Activated T-cell treated with anti-CD3 and anti-CD28 coated beads, Interleukin-2, amount 50 U/mL, for 24 hours (primary cell): ENCODE data around the gene WRAP53.

Experiments used
- DNase-seq: peaks from one replicate; pipeline ENCODE4 v3.0.0-alpha.2; 2020
- H3K27ac Mint-ChIP-seq: 2 replicates; pipeline ENCODE4 v1.8.0; 2020; ENCODE audit warnings: mild to moderate bottlenecking, mixed read lengths
- H3K27me3 Mint-ChIP-seq: 2 replicates; pipeline ENCODE4 v1.8.0; 2020; ENCODE audit warnings: mixed read lengths
- H3K36me3 Mint-ChIP-seq: 2 replicates; pipeline ENCODE4 v1.8.0; 2020; ENCODE audit warnings: low read depth, mixed read lengths
- H3K4me1 Mint-ChIP-seq: 2 replicates; pipeline ENCODE4 v1.8.0; 2020; ENCODE audit warnings: low read depth, mixed read lengths
- H3K4me3 Mint-ChIP-seq: 2 replicates; pipeline ENCODE4 v1.8.0; 2020; ENCODE audit warnings: mild to moderate bottlenecking, moderate library complexity, mixed read lengths
- H3K9me3 Mint-ChIP-seq: 2 replicates; pipeline ENCODE4 v1.8.0; 2020; ENCODE audit warnings: mixed read lengths

WRAP53 gene

DNA sequence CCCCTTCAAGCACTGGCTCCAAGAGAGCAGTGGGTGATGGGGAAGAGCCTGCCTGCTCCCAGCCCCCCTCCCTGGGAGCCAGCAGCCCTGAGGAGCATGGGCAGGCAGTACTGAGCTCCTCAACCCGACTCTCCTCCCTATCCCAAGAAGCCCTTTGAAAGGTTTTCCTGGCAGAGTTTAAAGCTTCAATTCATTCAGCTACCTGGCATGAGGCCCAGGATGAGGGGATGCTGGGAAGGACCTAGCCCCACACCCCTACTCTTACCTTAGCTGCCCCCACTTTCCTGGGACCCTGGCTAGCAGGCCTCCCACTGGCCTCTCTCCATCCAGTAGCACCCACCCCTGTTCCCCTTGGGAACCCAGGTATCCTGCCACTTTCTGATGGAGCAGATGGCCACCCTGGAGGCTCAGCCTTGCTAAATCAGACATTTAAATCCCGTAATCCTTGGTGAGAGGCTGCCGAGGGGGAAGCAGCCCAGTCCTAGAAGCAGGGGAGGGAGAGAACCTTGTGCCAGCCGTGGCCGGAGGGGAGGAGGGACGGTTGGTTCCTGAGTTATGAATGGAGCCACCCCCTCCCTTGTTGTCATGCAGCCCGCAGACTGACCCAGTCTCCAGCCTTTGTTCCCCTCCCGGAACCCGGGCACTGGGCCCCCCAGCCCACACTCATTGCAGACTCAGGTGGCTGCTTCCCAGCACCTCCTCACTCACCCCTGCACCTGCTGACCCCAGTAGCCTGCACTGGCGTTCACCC lies 20.4 kb upstream of the WRAP53 start:
- Mint-ChIP-seq H3K4me1 (no peaks in the 10 kb centered on the region), H3K27ac (no peak overlapping the region), H3K27me3 (no peaks in the 10 kb centered on the region), H3K9me3 (no peaks in the 10 kb centered on the region), H3K36me3 (peaks cover 59% of the 10 kb centered on the region), H3K4me3 (no peak overlapping the region)
- DNase-seq, result no peak

- no peaks in the 10 kb centered on the region for H3K4me1 Mint-ChIP-seq
- H3K27ac Mint-ChIP-seq, result no peak overlapping the region
- H3K9me3 Mint-ChIP-seq, result peaks cover 3% of the 10 kb centered on the region
- no peaks in the 10 kb centered on the region for H3K27me3 Mint-ChIP-seq
- no peak overlapping the region for H3K4me3 Mint-ChIP-seq
- H3K36me3 Mint-ChIP-seq, result peaks cover 65% of the 10 kb centered on the region
- no peak for DNase-seq
These were observed 19.8 kb upstream of the WRAP53 start for GRCh38 chr17:7668482-7668881.

DNA sequence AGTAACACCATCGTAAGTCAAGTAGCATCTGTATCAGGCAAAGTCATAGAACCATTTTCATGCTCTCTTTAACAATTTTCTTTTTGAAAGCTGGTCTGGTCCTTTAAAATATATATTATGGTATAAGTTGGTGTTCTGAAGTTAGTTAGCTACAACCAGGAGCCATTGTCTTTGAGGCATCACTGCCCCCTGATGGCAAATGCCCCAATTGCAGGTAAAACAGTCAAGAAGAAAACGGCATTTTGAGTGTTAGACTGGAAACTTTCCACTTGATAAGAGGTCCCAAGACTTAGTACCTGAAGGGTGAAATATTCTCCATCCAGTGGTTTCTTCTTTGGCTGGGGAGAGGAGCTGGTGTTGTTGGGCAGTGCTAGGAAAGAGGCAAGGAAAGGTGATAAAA lies 15.0 kb upstream of the WRAP53 start:
- no peaks in the 10 kb centered on the region for H3K27me3 Mint-ChIP-seq
- peaks cover 2% of the 10 kb centered on the region for H3K4me1 Mint-ChIP-seq
- DNase-seq, result peak; percentile 68
- no peak overlapping the region for H3K4me3 Mint-ChIP-seq
- H3K36me3 Mint-ChIP-seq, result peaks cover 80% of the 10 kb centered on the region
- H3K27ac Mint-ChIP-seq, result no peak overlapping the region
- peaks cover 9% of the 10 kb centered on the region for H3K9me3 Mint-ChIP-seq

- Mint-ChIP-seq H3K27ac (no peak overlapping the region), H3K36me3 (peaks cover 66% of the 10 kb centered on the region), H3K9me3 (peaks cover 9% of the 10 kb centered on the region), H3K4me3 (no peak overlapping the region), H3K27me3 (no peaks in the 10 kb centered on the region), H3K4me1 (peaks cover 5% of the 10 kb centered on the region)
- no peak for DNase-seq
These were observed 13.3 kb upstream of the WRAP53 start for GRCh38 chr17:7674934-7675333.

DNA sequence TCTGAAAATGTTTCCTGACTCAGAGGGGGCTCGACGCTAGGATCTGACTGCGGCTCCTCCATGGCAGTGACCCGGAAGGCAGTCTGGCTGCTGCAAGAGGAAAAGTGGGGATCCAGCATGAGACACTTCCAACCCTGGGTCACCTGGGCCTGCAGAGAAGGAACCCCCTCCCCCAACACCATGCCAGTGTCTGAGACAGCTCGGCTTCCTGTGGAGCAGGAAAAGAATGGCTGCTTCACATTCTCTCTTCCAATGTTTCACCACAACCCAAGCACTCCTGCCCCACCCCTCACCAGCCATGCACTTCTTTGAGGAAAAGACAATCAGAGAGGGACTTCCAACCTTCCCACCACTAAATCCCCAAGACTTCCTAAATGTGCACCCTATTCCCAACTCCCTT lies 11.7 kb upstream of the WRAP53 start:
- Mint-ChIP-seq H3K27ac (no peak overlapping the region), H3K4me1 (peaks cover 7% of the 10 kb centered on the region), H3K4me3 (no peak overlapping the region), H3K27me3 (no peaks in the 10 kb centered on the region), H3K9me3 (peaks cover 9% of the 10 kb centered on the region), H3K36me3 (peaks cover 51% of the 10 kb centered on the region)
- DNase-seq, result no peak

- peaks cover 49% of the 10 kb centered on the region for H3K36me3 Mint-ChIP-seq
These were observed 10.7 kb upstream of the WRAP53 start for GRCh38 chr17:7677388-7678067.

DNA sequence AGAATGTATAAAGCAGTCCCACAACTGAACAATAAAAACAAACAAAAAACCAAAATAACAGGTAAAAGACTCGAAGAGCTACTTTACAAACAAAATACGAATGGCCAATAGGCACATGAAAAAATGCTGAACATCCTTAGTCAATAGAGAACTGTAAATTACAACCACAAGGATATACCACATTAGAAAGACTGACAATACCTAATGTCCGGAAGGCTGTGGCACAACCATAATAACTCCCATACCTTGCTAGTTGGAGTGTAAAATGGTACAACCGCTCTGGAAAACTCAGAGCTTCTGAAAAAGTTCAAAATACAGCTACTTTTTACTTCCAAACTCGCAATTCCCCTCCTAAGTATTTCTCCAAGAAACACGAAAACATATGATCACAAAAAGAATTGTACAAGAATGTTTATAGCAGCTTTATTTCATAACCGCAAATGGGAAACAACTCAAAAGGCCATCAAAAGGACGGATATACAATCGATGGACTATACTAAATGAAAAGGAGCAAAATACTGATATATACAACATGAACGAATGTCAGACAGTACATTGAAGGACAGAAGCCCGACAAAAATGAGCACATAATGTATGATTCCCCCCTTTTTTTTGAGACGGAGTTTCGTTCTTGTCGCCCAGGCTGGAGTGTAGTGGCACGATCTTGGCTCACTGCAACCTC lies 3.3 kb upstream of the WRAP53 start:
- Mint-ChIP-seq H3K4me1 (peaks cover 38% of the 10 kb centered on the region), H3K9me3 (no peaks in the 10 kb centered on the region), H3K27ac (peak overlapping the region; percentile 98), H3K36me3 (peaks cover 65% of the 10 kb centered on the region), H3K4me3 (peak overlapping the region; percentile 90), H3K27me3 (no peaks in the 10 kb centered on the region)
- DNase-seq, result no peak

More at GRCh38 chr17:7677388-7678067, 10.7 kb upstream of the WRAP53 start:
- H3K4me1 Mint-ChIP-seq, result peaks cover 9% of the 10 kb centered on the region
- DNase-seq, result no peak
- H3K27me3 Mint-ChIP-seq, result no peaks in the 10 kb centered on the region
- H3K27ac Mint-ChIP-seq, result peak overlapping the region; percentile 11
- no peak overlapping the region for H3K4me3 Mint-ChIP-seq
- peaks cover 9% of the 10 kb centered on the region for H3K9me3 Mint-ChIP-seq

DNA sequence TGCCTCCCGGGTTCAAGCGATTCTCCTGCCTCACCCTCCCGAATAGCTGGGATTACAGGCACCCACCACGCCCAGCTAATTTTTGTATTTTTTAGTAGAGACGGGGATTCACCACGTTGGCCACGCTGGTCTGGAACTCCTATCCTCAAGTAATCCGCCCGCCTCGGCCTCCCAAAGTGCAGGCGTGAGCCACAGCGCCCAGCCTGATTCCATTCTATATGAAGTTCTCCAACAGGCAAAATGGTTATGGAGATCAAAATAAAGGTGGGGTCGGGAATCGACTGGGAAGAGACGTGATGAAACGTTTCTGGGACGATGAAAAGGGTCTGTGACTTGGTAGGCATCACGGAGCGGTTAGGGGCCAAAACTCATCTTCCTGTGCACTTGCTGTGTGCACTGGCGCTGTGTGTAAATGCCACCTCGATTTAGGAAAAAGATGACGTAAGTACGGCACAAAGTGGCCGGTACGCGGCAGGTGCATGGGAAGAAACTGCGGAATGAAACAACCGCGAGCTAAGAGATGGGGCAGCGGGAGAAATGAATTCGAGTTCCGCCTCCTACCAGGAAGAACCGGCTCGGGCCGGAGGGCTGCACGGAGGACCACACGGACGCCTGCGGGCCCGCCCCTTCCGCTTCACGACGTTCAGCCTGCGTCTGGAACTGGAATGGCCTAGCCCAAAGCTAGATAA lies 2.6 kb upstream of the WRAP53 start:
- Mint-ChIP-seq H3K4me1 (peaks cover 41% of the 10 kb centered on the region), H3K27ac (peak overlapping the region; percentile 98), H3K36me3 (peaks cover 71% of the 10 kb centered on the region), H3K4me3 (peak overlapping the region; percentile 90), H3K27me3 (no peaks in the 10 kb centered on the region), H3K9me3 (no peaks in the 10 kb centered on the region)
- DNase-seq, result peak; percentile 91

GRCh38 chr17:7686222-7687071 lies 1.8 kb upstream of the WRAP53 start:
- Mint-ChIP-seq H3K9me3 (no peaks in the 10 kb centered on the region), H3K4me3 (peak overlapping the region; percentile 90), H3K27ac (peak overlapping the region; percentile 98), H3K27me3 (no peaks in the 10 kb centered on the region), H3K36me3 (peaks cover 78% of the 10 kb centered on the region), H3K4me1 (peaks cover 41% of the 10 kb centered on the region)
- peak; percentile 84 for DNase-seq

DNA sequence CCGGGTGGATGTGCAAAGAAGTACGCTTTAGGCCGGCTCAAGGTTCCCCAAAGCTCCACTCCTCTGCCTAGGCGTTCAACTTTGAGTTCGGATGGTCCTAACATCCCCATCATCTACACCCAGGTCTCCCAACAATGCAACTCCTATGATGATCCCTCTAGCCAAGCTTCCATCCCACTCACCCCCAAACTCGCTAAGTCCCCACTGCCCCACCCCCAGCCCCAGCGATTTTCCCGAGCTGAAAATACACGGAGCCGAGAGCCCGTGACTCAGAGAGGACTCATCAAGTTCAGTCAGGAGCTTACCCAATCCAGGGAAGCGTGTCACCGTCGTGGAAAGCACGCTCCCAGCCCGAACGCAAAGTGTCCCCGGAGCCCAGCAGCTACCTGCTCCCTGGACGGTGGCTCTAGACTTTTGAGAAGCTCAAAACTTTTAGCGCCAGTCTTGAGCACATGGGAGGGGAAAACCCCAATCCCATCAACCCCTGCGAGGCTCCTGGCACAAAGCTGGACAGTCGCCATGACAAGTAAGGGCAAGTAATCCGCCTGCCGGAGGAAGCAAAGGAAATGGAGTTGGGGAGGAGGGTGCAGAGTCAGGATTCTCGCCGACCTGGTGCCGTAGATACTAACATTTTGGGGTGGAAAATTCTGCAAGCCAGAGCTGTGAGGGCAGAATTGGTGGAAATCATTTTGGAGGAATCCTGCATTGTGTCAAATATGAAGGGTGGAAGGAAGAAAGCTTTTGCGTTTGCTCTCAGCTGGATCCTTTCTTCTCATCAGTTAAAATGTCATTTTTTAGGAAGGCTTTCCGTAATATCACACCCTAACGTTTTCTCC lies 987 bp upstream of the WRAP53 start, which contains the start of gene TP53:
Gene TP53, minus strand, starts transcription at position 419 of the 836 bp plus-strand sequence. CDS start 10,896 bp downstream, outside the sequence.
- H3K27ac Mint-ChIP-seq, result peak within 1 kb of the TSS; percentile 98
- H3K4me1 Mint-ChIP-seq, result peaks cover 41% of the 10 kb centered on the region
- no peaks in the 10 kb centered on the region for H3K27me3 Mint-ChIP-seq
- DNase-seq, result peak; percentile 91
- no peaks in the 10 kb centered on the region for H3K9me3 Mint-ChIP-seq
- peak within 1 kb of the TSS; percentile 90 for H3K4me3 Mint-ChIP-seq
- peaks cover 82% of the 10 kb centered on the region for H3K36me3 Mint-ChIP-seq

DNA sequence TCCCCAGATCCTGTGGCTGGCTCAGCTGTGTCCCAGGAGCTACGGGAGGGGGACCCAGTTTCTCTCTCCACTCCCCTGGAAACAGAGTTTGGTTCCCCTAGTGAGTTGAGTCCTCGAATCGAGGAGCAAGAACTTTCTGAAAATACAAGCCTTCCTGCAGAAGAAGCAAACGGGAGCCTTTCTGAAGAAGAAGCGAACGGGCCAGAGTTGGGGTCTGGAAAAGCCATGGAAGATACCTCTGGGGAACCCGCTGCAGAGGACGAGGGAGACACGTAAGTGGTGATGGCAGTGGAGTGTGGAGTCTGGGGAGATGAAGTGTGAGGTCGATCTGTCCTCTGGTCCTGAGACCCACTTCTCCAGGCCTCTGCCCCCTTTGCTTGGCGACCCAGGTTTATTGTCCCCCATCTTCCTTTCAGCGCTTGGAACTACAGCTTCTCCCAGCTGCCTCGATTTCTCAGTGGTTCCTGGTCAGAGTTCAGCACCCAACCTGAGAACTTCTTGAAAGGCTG lies 585 bp downstream of the WRAP53 start:
- Mint-ChIP-seq H3K27ac (peak overlapping the region; percentile 98), H3K4me1 (peaks cover 36% of the 10 kb centered on the region), H3K27me3 (no peaks in the 10 kb centered on the region), H3K4me3 (peak overlapping the region; percentile 90), H3K36me3 (peaks cover 85% of the 10 kb centered on the region), H3K9me3 (no peaks in the 10 kb centered on the region)
- DNase-seq, result no peak

DNA sequence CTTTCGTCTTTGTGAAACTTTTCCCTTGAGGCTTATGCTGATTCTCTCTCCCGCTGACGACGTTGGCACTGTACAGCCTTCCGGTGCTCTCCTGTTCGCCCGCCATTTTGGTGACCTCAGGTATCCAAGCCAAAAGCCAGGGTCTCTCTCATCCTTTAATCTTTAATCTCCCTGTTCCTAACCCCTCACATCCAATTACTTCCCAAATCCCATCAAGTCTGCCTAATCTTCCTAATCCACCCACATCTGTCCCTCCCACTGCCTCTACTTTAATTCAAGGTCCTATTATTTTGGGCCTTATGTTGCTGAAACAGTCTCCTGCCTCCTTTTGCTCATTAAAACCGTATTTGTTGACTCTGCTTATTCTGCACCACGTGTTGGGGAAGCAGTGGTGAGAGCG lies 7.3 kb downstream of the WRAP53 start:
- no peak overlapping the region for H3K4me3 Mint-ChIP-seq
- no peaks in the 10 kb centered on the region for H3K27me3 Mint-ChIP-seq
- no peaks in the 10 kb centered on the region for H3K9me3 Mint-ChIP-seq
- H3K36me3 Mint-ChIP-seq, result peaks cover 71% of the 10 kb centered on the region
- H3K4me1 Mint-ChIP-seq, result peaks cover 3% of the 10 kb centered on the region
- no peak overlapping the region for H3K27ac Mint-ChIP-seq
- no peak for DNase-seq
